IMR-90 (cell line): ENCODE results near the gene DTNA. TPM values are rescaled to one million over a fixed set of nuclear protein-coding genes. Genes with fewer than 3 reads are reported as not detected.

Source experiments
- ATAC-seq: fragments of 200-7000 bp; cut with Tn5 transposase; 2 replicates; pipeline ENCODE4 v1.9.1; 2020; ENCODE audit warnings: low read depth, mild to moderate bottlenecking, moderate library complexity
- BruUV-seq: library from RNA; stranded (reverse); fragments of 400-500 nt; replicated peaks from 2 replicates; lab custom pipeline; 2021; lab: Mats Ljungman, UMichigan
- CTCF ChIA-PET: fragments of 300-600 bp; formaldehyde crosslinking; extraction: SDS; loops from one replicate; lab custom pipeline; 2021; ENCODE audit warnings: antibody characterized with exemption; lab: Yijun Ruan, JAX
- POLR2A ChIA-PET: fragments of 300-600 bp; sonication (Branson Sonifier 250); formaldehyde crosslinking; loops from one replicate; lab custom pipeline; 2022; ENCODE audit warnings: antibody characterized with exemption; ENCODE audit not compliant: unreplicated experiment; lab: Charles Lee
- DNase-seq: peaks from one replicate; pipeline ENCODE4 v3.0.0; 2013
- H2AFZ ChIP-seq: replicated peaks from 2 replicates; pipeline ENCODE3; 2013; ENCODE audit warnings: low read length, mild to moderate bottlenecking; ENCODE audit not compliant: poor library complexity
- H2AK5ac ChIP-seq: 2 replicates; pipeline ENCODE4 v1.6.1; 2013; ENCODE audit warnings: low read depth, low read length, inconsistent platforms
- H2AK9ac ChIP-seq: replicated peaks from 2 replicates; pipeline ENCODE3; 2013; ENCODE audit warnings: mild to moderate bottlenecking, low read depth, low read length, moderate library complexity; ENCODE audit not compliant: poor library complexity
- H2BK120ac ChIP-seq: 2 replicates; pipeline ENCODE4 v1.6.1; 2013; ENCODE audit warnings: low read depth, low read length, inconsistent platforms
- H2BK15ac ChIP-seq: 3 replicates; pipeline ENCODE4 v1.6.1; 2013; ENCODE audit warnings: low read depth, low read length, inconsistent platforms
- H2BK20ac ChIP-seq: 2 replicates; pipeline ENCODE4 v1.6.1; 2013; ENCODE audit warnings: low read depth, mild to moderate bottlenecking, inconsistent platforms, low read length, moderate library complexity
- H2BK5ac ChIP-seq: 2 replicates; pipeline ENCODE4 v1.6.1; 2013; ENCODE audit warnings: mild to moderate bottlenecking, low read depth, low read length, inconsistent platforms; ENCODE audit not compliant: poor library complexity, severe bottlenecking
- H3K14ac ChIP-seq: replicated peaks from 2 replicates; pipeline ENCODE4 v1.6.1; 2013; ENCODE audit warnings: low read depth, low read length, inconsistent platforms
- H3K18ac ChIP-seq: 2 replicates; pipeline ENCODE4 v1.6.1; 2013; ENCODE audit warnings: low read depth, low read length, control low read depth
- H3K23ac ChIP-seq: 2 replicates; pipeline ENCODE4 v1.6.1; 2013; ENCODE audit warnings: low read depth, low read length, inconsistent platforms
- H3K27ac ChIP-seq: 2 replicates; pipeline ENCODE4 v1.5.1; 2013; ENCODE audit warnings: mild to moderate bottlenecking, control low read depth, low read length; ENCODE audit not compliant: insufficient read depth
- H3K27me3 ChIP-seq: 2 replicates; pipeline ENCODE4 v1.6.1; 2013; ENCODE audit warnings: low read length; ENCODE audit not compliant: control insufficient read depth, insufficient read depth
- H3K36me3 ChIP-seq: 2 replicates; pipeline ENCODE4 v1.6.1; 2013; ENCODE audit warnings: low read length, mixed read lengths; ENCODE audit not compliant: control insufficient read depth, insufficient read depth
- H3K4ac ChIP-seq: 2 replicates; pipeline ENCODE4 v1.6.1; 2013; ENCODE audit warnings: low read depth, low read length, inconsistent platforms
- H3K4me1 ChIP-seq: 2 replicates; pipeline ENCODE4 v1.6.1; 2013; ENCODE audit warnings: low read length, mixed read lengths; ENCODE audit not compliant: control insufficient read depth, insufficient read depth
- H3K4me2 ChIP-seq: 2 replicates; pipeline ENCODE4 v1.6.1; 2013; ENCODE audit warnings: low read depth, mild to moderate bottlenecking, control low read depth, low read length, moderate library complexity
- H3K4me3 ChIP-seq: 2 replicates; pipeline ENCODE4 v1.5.1; 2013; ENCODE audit warnings: low read depth, mild to moderate bottlenecking, control low read depth, low read length, moderate library complexity; ENCODE audit not compliant: insufficient read depth
- H3K56ac ChIP-seq: 2 replicates; pipeline ENCODE4 v1.6.1; 2013; ENCODE audit warnings: low read length, inconsistent platforms; ENCODE audit not compliant: insufficient read depth; ENCODE audit errors: extremely low read depth
- H3K79me1 ChIP-seq, 2 experiments: 2 replicates each; pipeline ENCODE4 v1.6.1; 2013; ENCODE audit warnings: low read length in 2 of 2, inconsistent platforms in 1 of 2, low read depth in 1 of 2
- H3K9ac ChIP-seq: 2 replicates; pipeline ENCODE4 v1.6.1; 2013; ENCODE audit warnings: low read depth, low read length, control low read depth
- H3K9me1 ChIP-seq: 2 replicates; pipeline ENCODE4 v1.6.1; 2013; ENCODE audit warnings: low read length, inconsistent platforms; ENCODE audit not compliant: insufficient read depth
- H3K9me3 ChIP-seq: 2 replicates; pipeline ENCODE4 v1.6.1; 2013; ENCODE audit warnings: low read length; ENCODE audit not compliant: control insufficient read depth, insufficient read depth
- H4K20me1 ChIP-seq: 2 replicates; pipeline ENCODE4 v1.6.1; 2013; ENCODE audit warnings: low read length, inconsistent platforms; ENCODE audit not compliant: insufficient read depth
- H4K5ac ChIP-seq: 2 replicates; pipeline ENCODE4 v1.6.1; 2013; ENCODE audit warnings: mild to moderate bottlenecking, low read depth, low read length, control low read depth
- H4K8ac ChIP-seq, 2 experiments: 2 replicates each; pipeline ENCODE4 v1.6.1; 2013; ENCODE audit warnings: low read depth in 2 of 2, low read length in 2 of 2, control low read depth in 1 of 2, inconsistent platforms in 1 of 2
- H4K91ac ChIP-seq: 2 replicates; pipeline ENCODE4 v1.6.1; 2013; ENCODE audit warnings: low read depth, low read length, inconsistent platforms; ENCODE audit not compliant: insufficient read depth
- BHLHE40 ChIP-seq: fragments of 150-350 bp; IDR thresholded peaks from 2 replicates; pipeline ENCODE4 v1.6.1; 2016; ENCODE audit warnings: mild to moderate bottlenecking, low read depth, low read length
- CEBPB ChIP-seq: IDR thresholded peaks from 2 replicates; pipeline ENCODE4 v1.6.1; 2012; ENCODE audit warnings: low read depth, low read length, improper control_type of control experiment
- CTCF ChIP-seq: conservative IDR thresholded peaks from 2 replicates; pipeline ENCODE4 v1.5.1; 2012; ENCODE audit warnings: mild to moderate bottlenecking, low read depth, low read length, improper control_type of control experiment
- ELK1 ChIP-seq: fragments of 150-350 bp; IDR thresholded peaks from 2 replicates; pipeline ENCODE4 v1.6.1; 2016; ENCODE audit warnings: low read depth, mild to moderate bottlenecking, low read length, moderate library complexity, borderline replicate concordance
- FOS ChIP-seq: fragments of 150-350 bp; IDR thresholded peaks from 2 replicates; pipeline ENCODE4 v1.6.1; 2016; ENCODE audit warnings: low read depth, low read length
- MAFK ChIP-seq: IDR thresholded peaks from 2 replicates; pipeline ENCODE4 v1.6.1; 2012; ENCODE audit warnings: low read depth, low read length, improper control_type of control experiment
- MAZ ChIP-seq: IDR thresholded peaks from 2 replicates; pipeline ENCODE4 v1.6.1; 2012; ENCODE audit warnings: low read depth, mild to moderate bottlenecking, low read length, improper control_type of control experiment, moderate library complexity, borderline replicate concordance
- MXI1 ChIP-seq: IDR thresholded peaks from 2 replicates; pipeline ENCODE4 v1.6.1; 2012; ENCODE audit warnings: low read depth, mild to moderate bottlenecking, low read length, moderate library complexity, borderline replicate concordance
- NFE2L2 ChIP-seq: fragments of 150-350 bp; IDR thresholded peaks from 2 replicates; pipeline ENCODE4 v1.6.1; 2016; ENCODE audit warnings: low read depth, mild to moderate bottlenecking, low read length
- POLR2A ChIP-seq: IDR thresholded peaks from 2 replicates; pipeline ENCODE4 v1.6.1; 2012; ENCODE audit warnings: mild to moderate bottlenecking, low read depth, low read length
- RAD21 ChIP-seq: IDR thresholded peaks from 2 replicates; pipeline ENCODE4 v1.6.1; 2012; ENCODE audit warnings: low read length, improper control_type of control experiment
- RCOR1 ChIP-seq: IDR thresholded peaks from 2 replicates; pipeline ENCODE4 v1.6.1; 2012; ENCODE audit warnings: mild to moderate bottlenecking, low read length, improper control_type of control experiment; ENCODE audit not compliant: insufficient replicate concordance
- RFX5 ChIP-seq: IDR thresholded peaks from 2 replicates; pipeline ENCODE4 v1.8.0; 2012; ENCODE audit warnings: low read depth, mild to moderate bottlenecking, low read length, moderate library complexity
- WGBS, 2 experiments: methylation state at CpG; one replicate each; pipeline versions ENCODE4 v1.1.5 to v1.1.7; 2013; ENCODE audit warnings: missing lambda C conversion rate in 2 of 2; ENCODE audit not compliant: insufficient read length in 1 of 2; ENCODE audit errors: extremely low coverage in 2 of 2; 5-methylcytosine and 5-hydroxymethylcytosine counted together
- dilution Hi-C: fragments of 300-500 bp; cut with HindIII; formaldehyde crosslinking; loops from one replicate; pipeline ENCODE4 v1.14.3; 2018; ENCODE audit warnings: low sequenced_read_pairs; ENCODE audit not compliant: unreplicated experiment
- in situ Hi-C: fragments of 300-500 bp; cut with MboI; formaldehyde crosslinking; loops from 3 replicates; pipeline ENCODE4 v1.14.3; 2019; ENCODE audit warnings: low sequenced_read_pairs, inconsistent platforms, mixed read lengths
- intact Hi-C: fragments of 100-400 bp; cut with micrococcal nuclease; formaldehyde crosslinking; loops from 2 replicates; pipeline ENCODE4 v1.10.0; 2022
- polyA plus RNA-seq, 3 experiments: library from polyadenylated mRNA; depleted of rRNA; stranded (reverse); fragments of >200 nt; gene quantifications; 2 replicates each; pipeline ENCODE4 v1.2.3, GENCODE V29; 2012; ENCODE audit warnings: low replicate concordance in 1 of 3
- total RNA-seq: library from RNA; depleted of rRNA; stranded (reverse); fragments of >200 nt; gene quantifications from 2 replicates; pipeline ENCODE4 v1.2.3, GENCODE V29; 2012

Gene DTNA
- total and polyA plus RNA-seq, 2 of the 4 experiments (the other 2 are of a cell fraction): 9.5 to 10.8 TPM

- Histone ChIP-seq H4K91ac (no peak overlapping the region), H2AFZ (no peak overlapping the region)
- CTCF ChIA-PET: interaction anchor here (1.5 kb wide), 1 partner anchor 14 kb away, joined by 3 read pairs; no protein-coding TSS in a partner anchor
Measured at GRCh38 chr18:34697233-34697632, 12.9 kb upstream of the DTNA start.

More at GRCh38 chr18:34697233-34697632, 12.9 kb upstream of the DTNA start:
- no peaks in the 10 kb centered on the region for H3K9me1 ChIP-seq
- DNase-seq (no peak), ATAC-seq (no peak)
- H2BK120ac ChIP-seq: no peak overlapping the region
- no peaks in the 10 kb centered on the region for H3K79me1 ChIP-seq
- no TSS peak for BruUV-seq
- in situ Hi-C loops (no loop called here), dilution Hi-C loops (no loop called here), intact Hi-C loops (no loop called here)
- TF ChIP-seq ELK1 (no peak), MAFK (no peak), POLR2A (no peak), BHLHE40 (no peak), MAZ (no peak), RFX5 (no peak), CTCF (no peak), MXI1 (no peak), RCOR1 (no peak), RAD21 (no peak), FOS (no peak), CEBPB (no peak), NFE2L2 (no peak)
- peaks cover 2% of the 10 kb centered on the region; the same call in 1 of the 2 replicates for H3K4me1 ChIP-seq
- H3K36me3 ChIP-seq: no peaks in the 10 kb centered on the region
- H3K56ac ChIP-seq: no peak overlapping the region
- H2BK20ac ChIP-seq: no peak overlapping the region
- POLR2A ChIA-PET: no interaction called here
- no peak overlapping the region for H3K4me3 ChIP-seq
- no peak overlapping the region for H3K9ac ChIP-seq
- no peak overlapping the region; the same call in 1 of the 2 replicates for H4K5ac ChIP-seq
- H3K14ac ChIP-seq: peak overlapping the region; percentile 58; the same call in 1 of the 2 replicates
- no peak overlapping the region for H3K18ac ChIP-seq
- H4K8ac ChIP-seq: no peak overlapping the region
- H4K20me1 ChIP-seq: no peaks in the 10 kb centered on the region
- no peaks in the 10 kb centered on the region for H3K9me3 ChIP-seq
- no peak overlapping the region for H3K4me2 ChIP-seq
- no peak overlapping the region for H2AK5ac ChIP-seq
- H3K23ac ChIP-seq: no peak overlapping the region
- no CpG with 5 or more reads among the region's 1 CpG for WGBS, 2 experiments
- no peak overlapping the region for H2BK5ac ChIP-seq
- no peak overlapping the region for H2AK9ac ChIP-seq
- H3K27me3 ChIP-seq: no peaks in the 10 kb centered on the region
- no peak overlapping the region for H3K4ac ChIP-seq
- no peak overlapping the region for H2BK15ac ChIP-seq
- H3K27ac ChIP-seq: no peak overlapping the region
